ENCODE results near the gene CRABP2. TPM values are rescaled to one million over a fixed set of nuclear protein-coding genes. Genes with fewer than 3 reads are reported as not detected.

CRABP2 gene
- polyA plus RNA-seq, 1 of the 3 experiments (the other 2 are of a cell fraction), result 42.1 TPM

DNA sequence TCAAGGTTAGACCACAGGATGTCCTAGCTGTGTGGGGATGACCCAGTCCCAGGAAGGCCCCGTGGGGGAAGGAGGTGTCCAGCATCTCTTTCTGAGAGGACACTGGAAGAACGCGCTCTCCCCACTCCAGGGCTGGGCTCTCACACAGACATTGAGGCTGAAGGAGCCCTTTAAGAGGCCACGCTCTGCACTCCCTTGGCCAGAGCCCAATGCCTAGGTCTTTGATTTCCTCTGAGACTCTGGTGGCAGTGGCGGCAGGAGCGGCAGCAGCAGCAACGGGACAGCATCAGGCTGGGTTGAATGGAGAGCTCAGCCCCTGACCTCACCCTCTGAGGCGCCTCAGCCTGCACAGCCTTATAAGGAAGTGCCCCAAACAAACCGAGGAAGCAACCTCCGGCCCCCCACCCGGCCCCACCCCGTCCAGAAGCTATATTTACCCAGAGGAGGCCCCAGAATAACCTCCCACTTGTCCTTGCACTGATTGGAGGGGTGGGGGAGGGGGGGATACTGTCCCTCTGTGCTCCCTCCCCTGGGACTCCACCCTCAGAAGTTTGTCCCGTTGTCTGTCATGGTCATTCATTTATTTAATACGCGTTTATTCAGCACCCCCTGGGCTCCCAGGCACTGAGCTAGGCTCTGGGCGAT, 40.5 kb downstream of the CRABP2 start:
- H3K36me3 ChIP-seq (replicated peaks in 1 of 2; ENCODE audit: control insufficient read depth in 1 of 2, insufficient read depth in 2 of 2, low read length in 1 of 2), result no peaks in the 10 kb centered on the region
- no peak overlapping the region for H2AFZ ChIP-seq (ENCODE audit: low read depth)
- H3K4me3 ChIP-seq (ENCODE audit: low read depth in 2 of 2, low read length in 1 of 2), result no peak overlapping the region
- CTCF ChIA-PET, result interaction anchor here (0.8 to 13.1 kb wide), 7 partner anchors 18 to 225 kb away, joined by 3 to 682 read pairs (median 6); partner anchors contain the start of genes HAPLN2, ISG20L2, METTL25B and NAXE
- H3K79me2 ChIP-seq (ENCODE audit: insufficient read depth), result no peaks in the 10 kb centered on the region
- no peak for DNase-seq
- H4K20me1 ChIP-seq (ENCODE audit: insufficient read depth), result no peaks in the 10 kb centered on the region
- POLR2A ChIA-PET, result interaction anchor here (2.3 kb wide), 1 partner anchor 12 kb away, joined by 14 read pairs; the partner anchor contains the start of gene NES
- H3K4me2 ChIP-seq, result peak overlapping the region; percentile 53; the same call in 1 of the 2 replicates
- H3K9me3 ChIP-seq, result no peaks in the 10 kb centered on the region
- no peak overlapping the region for H3K27ac ChIP-seq (ENCODE audit: low read depth in 2 of 2, low read length in 1 of 2)
- peaks cover 40 to 52% of the 10 kb centered on the region in 2 experiments; a peak in 3 of 4 replicates for H3K4me1 ChIP-seq (ENCODE audit: control insufficient read depth in 1 of 2, insufficient read depth in 2 of 2, low read depth in 1 of 2, low read length in 1 of 2)
- no peaks in the 10 kb centered on the region for H3K27me3 ChIP-seq (ENCODE audit: insufficient read depth)
- no peak for TF ChIP-seq YY1 (IDR thresholded peaks at IDR 0.05; ENCODE audit: low read depth)
- no peak for TF ChIP-seq SMC3 (IDR thresholded peaks at IDR 0.05; ENCODE audit: low read depth, low read length)
- TF ChIP-seq GABPA (IDR thresholded peaks at IDR 0.05; ENCODE audit: low read depth), result no peak
- TF ChIP-seq TAF1 (IDR thresholded peaks at IDR 0.05; ENCODE audit: borderline replicate concordance, low read depth, low read length), result no peak
- TF ChIP-seq, protein P1, sequence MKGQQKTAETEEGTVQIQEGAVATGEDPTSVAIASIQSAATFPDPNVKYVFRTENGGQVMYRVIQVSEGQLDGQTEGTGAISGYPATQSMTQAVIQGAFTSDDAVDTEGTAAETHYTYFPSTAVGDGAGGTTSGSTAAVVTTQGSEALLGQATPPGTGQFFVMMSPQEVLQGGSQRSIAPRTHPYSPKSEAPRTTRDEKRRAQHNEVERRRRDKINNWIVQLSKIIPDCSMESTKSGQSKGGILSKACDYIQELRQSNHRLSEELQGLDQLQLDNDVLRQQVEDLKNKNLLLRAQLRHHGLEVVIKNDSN (IDR thresholded peaks at IDR 0.05; ENCODE audit: borderline replicate concordance, low read depth), result no peak
- H3F3A ChIP-seq (replicated peaks; ENCODE audit: insufficient read depth), result peaks cover 15% of the 10 kb centered on the region
- no peaks in the 10 kb centered on the region for H3K9me2 ChIP-seq
- H3K9ac ChIP-seq, result no peak overlapping the region
- 90% methylated on average over 11 of the region's 16 CpGs for WGBS (ENCODE audit: low lambda C conversion rate)

DNA sequence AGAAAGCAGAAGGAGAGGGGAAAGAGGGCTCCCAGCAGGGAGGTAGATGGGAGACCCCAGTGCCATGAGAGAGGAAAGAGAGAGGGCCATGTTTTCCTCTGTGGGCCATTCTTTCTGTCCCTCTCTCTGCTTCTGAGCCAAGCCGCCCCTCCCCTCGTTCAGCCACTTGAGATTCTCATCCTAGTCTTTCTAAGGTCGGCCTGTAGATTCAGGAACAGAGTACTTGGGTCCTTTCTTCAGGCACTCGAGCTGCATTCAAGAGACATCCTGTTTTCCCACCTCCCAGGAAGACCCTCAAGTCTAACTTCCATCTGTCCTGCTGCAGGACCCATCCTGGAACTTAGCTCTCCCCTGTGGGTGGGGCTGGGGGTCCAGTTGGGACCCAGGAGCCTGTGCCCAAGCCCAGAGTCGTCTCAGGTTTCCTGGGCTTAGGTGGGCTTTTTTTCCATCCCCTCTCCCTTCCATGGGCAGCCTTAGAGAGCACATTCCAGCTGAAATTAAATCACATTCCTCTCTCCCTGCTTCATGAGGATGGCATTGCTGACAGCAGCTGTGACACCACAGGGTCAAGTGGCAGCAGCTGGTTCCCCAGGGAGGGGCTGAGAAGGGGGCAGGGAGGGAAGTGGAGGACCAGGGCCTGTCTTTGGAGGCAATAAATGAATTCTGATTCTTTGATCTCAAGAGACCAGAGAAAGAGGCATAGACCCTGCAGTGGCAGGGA, 41.2 kb downstream of the CRABP2 start:
- no peak for DNase-seq
- Histone ChIP-seq H3K4me2 (peak overlapping the region; percentile 53; the same call in 1 of the 2 replicates), H2AFZ (ENCODE audit: low read depth) (no peak overlapping the region), H3F3A (replicated peaks; ENCODE audit: insufficient read depth) (peaks cover 21% of the 10 kb centered on the region), H3K4me1 (ENCODE audit: control insufficient read depth in 1 of 2, insufficient read depth in 2 of 2, low read depth in 1 of 2, low read length in 1 of 2) (peaks cover 46 to 51% of the 10 kb centered on the region in 2 experiments; a peak in 3 of 4 replicates), H3K9ac (no peak overlapping the region), H3K27me3 (ENCODE audit: insufficient read depth) (no peaks in the 10 kb centered on the region), H4K20me1 (ENCODE audit: insufficient read depth) (no peaks in the 10 kb centered on the region), H3K79me2 (ENCODE audit: insufficient read depth) (no peaks in the 10 kb centered on the region), H3K36me3 (replicated peaks in 1 of 2; ENCODE audit: control insufficient read depth in 1 of 2, insufficient read depth in 2 of 2, low read length in 1 of 2) (no peaks in the 10 kb centered on the region), H3K27ac (ENCODE audit: low read depth in 2 of 2, low read length in 1 of 2) (peak overlapping the region in 1 of 2 experiments; percentile 87; a peak in 1 of 4 replicates), H3K4me3 (ENCODE audit: low read depth in 2 of 2, low read length in 1 of 2) (no peak overlapping the region), H3K9me3 (no peaks in the 10 kb centered on the region), H3K9me2 (no peaks in the 10 kb centered on the region)
- ChIA-PET CTCF (interaction anchor here (1.0 to 13.1 kb wide), 4 partner anchors 18 to 226 kb away, joined by 4 to 682 read pairs (median 336); partner anchors contain the start of genes HAPLN2, ISG20L2, METTL25B and NES), POLR2A (interaction anchor here (2.3 kb wide), 1 partner anchor 12 kb away, joined by 14 read pairs; the partner anchor contains the start of gene NES)
- 79% methylated on average over 5 of the region's 5 CpGs for WGBS (ENCODE audit: low lambda C conversion rate)
- TF ChIP-seq, protein P2, sequence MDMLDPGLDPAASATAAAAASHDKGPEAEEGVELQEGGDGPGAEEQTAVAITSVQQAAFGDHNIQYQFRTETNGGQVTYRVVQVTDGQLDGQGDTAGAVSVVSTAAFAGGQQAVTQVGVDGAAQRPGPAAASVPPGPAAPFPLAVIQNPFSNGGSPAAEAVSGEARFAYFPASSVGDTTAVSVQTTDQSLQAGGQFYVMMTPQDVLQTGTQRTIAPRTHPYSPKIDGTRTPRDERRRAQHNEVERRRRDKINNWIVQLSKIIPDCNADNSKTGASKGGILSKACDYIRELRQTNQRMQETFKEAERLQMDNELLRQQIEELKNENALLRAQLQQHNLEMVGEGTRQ (IDR thresholded peaks at IDR 0.05; ENCODE audit: borderline replicate concordance, low read depth, low read length), result no peak
- peak; percentile 46 for TF ChIP-seq TCF12 (IDR thresholded peaks at IDR 0.05)

Data from SK-N-SH (cell line).